Measurements from ENCODE around the gene A2ML1.
"Not testable (repeated sequence)": the region's sequence is repeated elsewhere in the genome, so short reads cannot be mapped to it uniquely, and the experiment has no call there.

A2ML1 gene

DNA sequence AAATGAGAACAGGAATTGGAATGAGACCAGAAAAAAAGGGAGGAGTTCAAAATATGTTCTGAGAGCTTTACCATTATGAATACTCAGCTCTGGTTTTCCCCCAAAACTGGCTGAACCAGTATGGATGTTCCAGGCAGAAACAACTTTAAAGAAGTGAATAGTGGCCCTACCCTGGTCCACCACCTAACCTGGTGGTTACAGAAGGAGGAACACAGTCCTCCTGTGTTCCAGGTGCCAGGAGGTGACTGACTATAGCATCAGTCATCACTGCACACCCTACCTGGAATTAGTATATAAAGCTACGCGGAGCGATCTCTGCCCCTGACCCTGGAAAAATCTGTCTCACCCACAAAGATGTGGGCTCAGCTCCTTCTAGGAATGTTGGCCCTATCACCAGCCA, at the start of gene A2ML1:
A2ML1 (plus strand) TSS at position 324 of the 400 bp plus-strand sequence; CDS start at position 355, 31 bp downstream.
- DNase-seq (ENCODE audit: low spot score): no peak

DNA sequence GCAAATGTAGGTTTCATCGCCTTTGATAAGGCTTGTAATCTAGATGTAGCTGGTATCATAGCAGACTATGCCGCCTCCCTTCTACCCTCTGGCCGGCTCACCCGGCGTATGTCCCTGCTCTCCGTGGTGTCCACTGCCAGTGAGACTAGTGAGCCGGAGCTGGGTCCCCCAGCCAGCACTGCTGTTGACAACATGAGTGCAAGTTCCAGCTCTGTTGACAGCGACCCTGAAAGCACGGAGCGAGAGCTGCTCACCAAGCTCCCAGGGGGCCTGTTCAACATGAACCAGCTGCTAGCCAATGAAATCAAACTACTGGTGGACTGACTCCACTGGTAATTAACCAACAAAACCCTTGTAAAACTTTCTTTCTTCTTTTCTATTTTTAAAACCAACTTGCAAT, 49.0 kb upstream of the A2ML1 start:
- no peak for DNase-seq (ENCODE audit: low spot score)

- DNase-seq (ENCODE audit: low spot score): no peak
These were observed 43.1 kb upstream of the A2ML1 start for GRCh38 chr12:8779281-8779680.

DNA sequence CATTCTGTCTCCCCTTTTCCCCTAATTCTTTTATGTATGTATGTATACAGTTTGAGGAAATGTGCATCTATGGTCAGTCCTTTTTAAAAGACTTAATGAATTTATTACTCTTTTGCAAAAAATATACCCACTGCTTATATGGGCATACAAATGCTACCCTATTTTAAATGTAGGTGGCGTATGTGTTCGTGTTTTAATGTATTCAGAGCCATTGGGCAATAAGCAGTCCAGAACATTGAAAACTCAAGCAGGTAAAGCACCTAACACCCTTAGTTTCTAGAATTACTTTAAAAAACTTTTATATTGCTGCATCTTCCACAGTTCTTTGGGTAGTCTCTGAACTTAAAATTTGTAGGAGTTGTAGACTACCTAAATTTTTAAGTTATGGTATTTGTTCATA, 42.6 kb upstream of the A2ML1 start:
- no peak for DNase-seq (ENCODE audit: low spot score)

DNA sequence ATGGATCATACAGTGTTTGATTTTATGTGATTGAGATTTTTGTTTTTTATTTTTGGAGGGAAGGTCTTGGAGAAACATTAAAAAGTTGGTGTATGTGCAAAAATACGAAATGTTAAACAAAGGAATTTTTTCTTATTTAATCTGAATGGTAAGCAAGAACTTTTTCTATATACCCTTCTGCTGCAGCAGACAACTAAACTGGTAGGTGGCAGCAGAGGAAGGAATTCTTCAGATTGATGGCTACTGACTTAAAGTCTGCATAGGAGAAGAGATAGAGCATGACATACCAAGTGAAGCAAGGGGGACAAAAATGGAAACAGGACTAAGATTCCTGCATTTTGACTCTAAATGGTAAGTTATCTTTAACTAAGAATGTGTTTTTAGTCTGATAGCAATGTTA, 42.0 kb upstream of the A2ML1 start:
- DNase-seq (ENCODE audit: low spot score): no peak

DNA sequence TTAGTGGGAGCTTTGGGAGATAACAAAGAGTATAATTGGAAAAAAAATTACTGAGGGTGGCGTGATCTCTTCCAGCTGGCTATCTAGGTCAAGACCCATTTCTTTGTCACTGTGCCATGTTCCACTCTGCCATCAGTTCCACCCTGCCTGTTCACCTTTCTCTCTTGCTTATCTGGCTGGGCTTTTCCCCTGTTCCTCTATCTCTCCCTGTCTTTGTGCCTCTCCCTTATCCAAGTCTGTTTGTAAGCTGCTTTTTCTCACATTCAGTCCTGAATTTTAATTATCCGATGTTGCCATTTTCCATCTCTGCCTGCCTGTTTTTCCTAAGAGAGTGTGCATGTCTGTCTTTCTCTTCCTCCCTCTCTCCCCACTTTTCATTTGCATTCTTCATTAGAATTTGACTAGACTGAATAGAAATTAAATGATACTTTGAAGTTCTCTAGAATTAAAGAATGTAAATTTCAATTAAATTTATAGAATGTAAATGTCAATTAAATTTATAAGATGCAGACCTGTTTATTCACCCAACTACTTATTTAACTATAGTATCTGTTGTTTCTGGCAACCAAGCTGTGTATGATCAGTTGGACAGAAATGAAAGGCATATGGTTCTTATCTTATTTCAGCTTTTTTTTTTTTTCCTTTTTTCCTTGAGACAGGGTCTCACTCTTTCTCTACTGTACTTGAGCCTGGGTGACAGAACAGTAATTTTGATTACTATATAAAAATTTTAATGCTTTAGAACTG, 40.9 kb upstream of the A2ML1 start:
- no peak for DNase-seq (ENCODE audit: low spot score)

- no peak for DNase-seq (ENCODE audit: low spot score)
These were observed 38.0 kb upstream of the A2ML1 start for GRCh38 chr12:8784290-8784888.

- DNase-seq (ENCODE audit: low spot score): no peak
These were observed 36.9 kb upstream of the A2ML1 start for GRCh38 chr12:8785499-8785898.

DNA sequence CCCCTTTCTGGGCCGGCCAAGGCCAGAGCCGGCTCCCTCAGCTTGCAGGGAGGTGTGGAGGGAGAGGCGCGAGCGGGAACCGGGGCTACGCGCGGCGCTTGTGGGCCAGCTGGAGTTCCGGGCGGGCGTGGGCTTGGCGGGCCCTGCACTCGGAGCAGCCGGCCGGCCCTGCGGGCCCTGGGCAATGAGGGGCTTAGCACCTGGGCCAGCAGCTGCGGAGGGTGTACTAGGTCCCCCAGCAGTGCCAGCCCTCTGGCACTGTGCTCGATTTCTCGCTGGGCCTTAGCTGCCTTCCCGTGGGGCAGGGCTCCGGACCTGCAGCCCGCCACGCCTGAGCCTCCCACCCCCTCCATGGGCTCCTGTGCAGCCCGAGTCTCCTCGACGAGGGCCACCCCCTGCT, 35.2 kb upstream of the A2ML1 start:
- not testable (repeated sequence) for DNase-seq (ENCODE audit: low spot score)

DNA sequence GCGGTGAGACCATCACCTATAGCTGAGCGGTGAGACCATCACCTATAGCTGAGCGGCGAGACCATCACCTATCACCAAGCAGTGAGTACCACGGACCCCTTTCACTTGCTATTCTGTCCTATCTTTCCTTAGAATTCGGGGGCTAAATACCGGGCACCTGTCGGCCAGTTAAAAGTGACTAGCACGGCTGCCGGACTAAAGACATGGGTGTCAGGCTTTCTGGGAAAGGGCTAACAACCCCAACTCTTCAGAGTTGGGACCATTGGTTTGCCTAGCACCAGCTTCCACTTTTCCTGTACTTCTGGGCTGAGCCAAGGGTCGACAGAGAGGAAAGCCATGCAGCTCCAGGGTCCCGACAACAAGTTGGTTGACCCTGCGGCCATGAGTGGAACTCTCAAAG, 33.7 kb upstream of the A2ML1 start:
- not testable (repeated sequence) for DNase-seq (ENCODE audit: low spot score)

DNA sequence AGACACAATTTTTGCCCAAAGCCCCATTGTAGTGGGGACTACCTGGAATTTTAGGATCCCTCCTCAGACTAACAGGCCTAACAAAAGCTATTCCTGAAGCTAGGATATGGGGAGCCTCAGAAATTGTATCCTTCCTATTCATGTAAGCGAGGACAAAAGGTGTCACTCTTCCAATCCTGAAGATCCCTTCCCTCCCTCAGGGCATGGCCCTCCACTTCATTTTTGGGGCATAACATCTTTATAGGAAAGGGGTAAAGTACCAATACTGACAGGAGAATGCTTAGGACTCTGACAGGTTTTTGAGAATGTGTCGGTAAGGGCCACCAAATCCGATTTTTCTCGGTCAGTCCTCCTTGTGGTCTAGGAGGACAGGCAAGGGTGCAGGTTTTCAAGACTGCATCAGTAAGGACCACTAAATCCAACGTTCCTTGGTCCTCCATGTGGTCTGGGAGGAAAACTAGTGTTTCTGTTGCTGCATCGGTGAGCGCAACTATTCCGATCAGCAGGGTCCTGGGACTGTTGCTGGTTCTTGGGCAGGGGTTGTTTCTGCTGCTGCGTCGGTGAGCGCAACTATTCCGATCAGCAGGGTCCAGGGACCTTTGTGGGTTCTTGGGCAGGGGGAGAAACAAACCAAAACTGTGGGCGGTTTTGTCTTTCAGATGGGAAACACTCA, 32.9 kb upstream of the A2ML1 start:
- DNase-seq (ENCODE audit: low spot score): not testable (repeated sequence)

GRCh38 chr12:8793226-8793625, 29.2 kb upstream of the A2ML1 start:
- not testable (repeated sequence) for DNase-seq (ENCODE audit: low spot score)

DNA sequence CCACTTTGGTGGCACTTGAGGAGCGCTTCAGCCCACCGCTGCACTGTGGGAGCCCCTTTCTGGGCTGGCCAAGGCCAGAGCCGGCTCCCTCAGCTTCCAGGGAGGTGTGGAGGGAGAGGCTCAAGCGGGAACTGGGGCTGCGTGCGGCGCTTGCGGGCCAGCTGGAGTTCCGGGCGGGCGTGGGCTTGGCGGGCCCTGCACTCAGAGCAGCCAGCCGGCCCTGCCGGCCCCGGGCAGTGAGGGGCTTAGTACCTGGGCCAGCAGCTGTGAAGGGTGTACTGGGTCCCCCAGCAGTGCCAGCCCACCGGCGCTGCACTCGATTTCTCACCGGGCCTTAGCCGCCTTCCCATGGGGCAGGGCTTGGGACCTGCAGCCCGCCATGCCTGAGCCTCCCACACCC, 27.8 kb upstream of the A2ML1 start:
- DNase-seq (ENCODE audit: low spot score): not testable (repeated sequence)

DNA sequence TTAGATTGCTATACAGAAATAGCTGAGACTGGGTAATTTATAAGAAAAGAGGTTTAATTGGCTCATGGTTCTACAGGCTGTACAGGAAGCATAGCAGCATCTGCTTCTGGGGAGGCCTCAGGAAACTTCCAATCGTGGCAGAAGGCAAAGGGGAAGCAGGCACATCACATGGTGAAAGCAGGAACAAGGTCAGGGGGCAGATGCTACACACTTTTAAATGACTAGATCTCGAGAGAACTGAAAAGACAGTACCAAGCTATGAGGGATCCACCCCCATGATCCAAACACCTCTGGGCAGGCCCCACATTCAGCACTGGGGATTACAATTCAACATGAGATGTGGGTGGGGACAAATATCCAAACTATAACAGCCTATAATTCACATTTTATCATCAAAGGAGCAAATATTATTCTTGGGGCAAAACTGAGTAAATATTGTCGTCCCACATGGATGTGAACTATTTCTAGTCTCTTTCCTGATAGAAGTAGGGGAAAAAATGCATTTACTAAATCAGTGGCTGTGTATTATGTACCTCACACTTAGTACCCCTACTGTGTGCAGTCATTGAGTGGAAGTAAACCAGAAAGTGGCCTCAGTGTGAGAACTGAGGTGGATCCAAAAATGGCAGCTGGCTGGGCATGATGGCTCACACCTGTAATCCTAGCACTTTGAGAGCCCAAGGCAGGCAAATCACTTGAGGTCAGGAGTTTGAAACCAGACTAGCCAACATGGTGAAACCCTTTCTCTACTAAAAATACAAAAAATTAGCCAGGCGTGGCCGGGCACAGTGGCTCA, 25.4 kb upstream of the A2ML1 start:
- no peak for DNase-seq (ENCODE audit: low spot score)

- DNase-seq (ENCODE audit: low spot score): not testable (repeated sequence)
These were observed 21.2 kb upstream of the A2ML1 start for GRCh38 chr12:8801213-8801612.

DNA sequence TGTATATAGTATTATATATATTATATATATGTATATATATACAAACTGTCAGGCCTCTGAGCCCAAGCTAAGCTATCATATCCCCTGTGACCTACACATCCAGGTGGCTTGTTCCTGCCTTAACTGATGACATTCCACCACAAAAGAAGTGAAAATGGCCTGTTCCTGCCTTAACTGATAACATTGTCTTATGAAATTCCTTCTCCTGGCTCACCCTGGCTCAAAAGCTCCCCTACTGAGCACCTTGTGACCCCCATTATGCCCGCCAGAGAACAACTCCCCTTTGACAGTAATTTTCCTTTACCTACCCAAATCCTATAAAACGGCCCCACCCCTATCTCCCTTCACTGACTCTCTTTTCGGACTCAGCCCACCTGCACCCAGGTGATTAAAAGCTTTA, 17.6 kb upstream of the A2ML1 start:
- not testable (repeated sequence) for DNase-seq (ENCODE audit: low spot score)

- DNase-seq (ENCODE audit: low spot score): not testable (repeated sequence)
These were observed 16.9 kb upstream of the A2ML1 start for GRCh38 chr12:8805487-8805886.

- not testable (repeated sequence) for DNase-seq (ENCODE audit: low spot score)
These were observed 15.3 kb upstream of the A2ML1 start for GRCh38 chr12:8807084-8807483.

DNA sequence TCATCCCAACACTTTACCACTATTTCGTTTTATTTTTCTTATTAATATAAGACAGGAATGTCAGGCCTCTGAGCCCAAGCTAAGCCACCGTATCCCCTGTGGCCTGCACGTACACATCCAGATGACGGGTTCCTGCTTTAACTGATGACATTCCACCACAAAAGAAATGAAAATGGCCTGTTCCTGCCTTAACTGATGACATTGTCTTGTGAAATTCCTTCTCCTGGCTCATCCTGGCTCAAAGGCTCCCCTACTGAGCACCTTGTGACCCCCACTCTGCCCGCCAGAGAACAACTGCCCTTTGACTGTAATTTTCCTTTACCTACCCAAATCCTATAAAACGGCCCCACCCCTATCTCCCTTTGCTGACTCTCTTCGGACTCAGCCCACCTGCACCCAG, 12.3 kb upstream of the A2ML1 start:
- not testable (repeated sequence) for DNase-seq (ENCODE audit: low spot score)

GRCh38 chr12:8813572-8814357, 8.7 kb upstream of the A2ML1 start:
- DNase-seq (ENCODE audit: low spot score): no peak

- DNase-seq (ENCODE audit: low spot score): no peak
These were observed 5.9 kb upstream of the A2ML1 start for GRCh38 chr12:8816448-8817050.
